MM.1S (cell line): Measurements from ENCODE around the gene CANT1.

Experiments
- DNase-seq: peaks from one replicate; pipeline ENCODE4 v3.0.0-alpha.2; 2015
- H2AFZ ChIP-seq: fragments of 300-600 bp; sonication (generic); 2 replicates; pipeline ENCODE4 v1.6.0; 2016; ENCODE audit warnings: antibody characterized with exemption, low read length
- H3F3A ChIP-seq: fragments of 300-600 bp; sonication (generic); 2 replicates; pipeline ENCODE4 v1.6.1; 2016; ENCODE audit warnings: mild to moderate bottlenecking, antibody characterized with exemption, low read length, moderate library complexity, mixed read lengths; ENCODE audit not compliant: insufficient read depth
- H3K27ac ChIP-seq: fragments of 300-600 bp; sonication (generic); 2 replicates; pipeline ENCODE4 v1.5.1; 2016; ENCODE audit warnings: mild to moderate bottlenecking, low read length
- H3K27me3 ChIP-seq: fragments of 300-600 bp; sonication (generic); replicated peaks from 2 replicates; pipeline ENCODE4 v1.6.0; 2016; ENCODE audit warnings: low read length; ENCODE audit not compliant: insufficient read depth
- H3K36me3 ChIP-seq: fragments of 300-600 bp; sonication (generic); replicated peaks from 2 replicates; pipeline ENCODE4 v1.6.1; 2016; ENCODE audit warnings: mild to moderate bottlenecking, low read length, mixed read lengths; ENCODE audit not compliant: insufficient read depth
- H3K4me1 ChIP-seq: fragments of 300-600 bp; sonication (generic); 2 replicates; pipeline ENCODE4 v1.6.1; 2016; ENCODE audit warnings: low read length, mixed read lengths
- H3K4me2 ChIP-seq: fragments of 300-600 bp; sonication (generic); 2 replicates; pipeline ENCODE4 v1.6.0; 2016; ENCODE audit warnings: low read depth, low read length
- H3K4me3 ChIP-seq: fragments of 300-600 bp; sonication (generic); 2 replicates; pipeline ENCODE4 v1.5.1; 2016; ENCODE audit warnings: low read length, mixed read lengths
- H3K79me2 ChIP-seq: fragments of 300-600 bp; sonication (generic); 2 replicates; pipeline ENCODE4 v1.6.1; 2016; ENCODE audit warnings: mixed run types, low read length, mixed read lengths
- H3K9ac ChIP-seq: fragments of 300-600 bp; sonication (generic); 2 replicates; pipeline ENCODE4 v1.6.1; 2016; ENCODE audit warnings: low read length, mixed read lengths
- H3K9me2 ChIP-seq: fragments of 300-600 bp; sonication (generic); replicated peaks from 2 replicates; pipeline ENCODE4 v1.6.1; 2016; ENCODE audit warnings: mild to moderate bottlenecking, low read length, mixed read lengths; ENCODE audit not compliant: insufficient read depth
- H3K9me3 ChIP-seq: fragments of 300-600 bp; sonication (generic); replicated peaks from 2 replicates; pipeline ENCODE4 v1.6.1; 2016; ENCODE audit warnings: mild to moderate bottlenecking, low read length, mixed read lengths; ENCODE audit not compliant: insufficient read depth
- H4K20me1 ChIP-seq: fragments of 300-600 bp; sonication (generic); 2 replicates; pipeline ENCODE4 v1.6.1; 2016; ENCODE audit warnings: mild to moderate bottlenecking, low read length, moderate library complexity, mixed read lengths; ENCODE audit not compliant: insufficient read depth
- CTCF ChIP-seq: fragments of 300-600 bp; sonication (generic); IDR thresholded peaks from 2 replicates; pipeline ENCODE4 v1.5.1; 2016; ENCODE audit warnings: antibody characterized with exemption, low read length, mixed read lengths
- EZH2 ChIP-seq: fragments of 300-600 bp; sonication (generic); optimal IDR thresholded peaks from 2 replicates; pipeline ENCODE3; 2017; ENCODE audit warnings: low read depth, mild to moderate bottlenecking, antibody characterized with exemption, low read length, mixed read lengths
- EZH2phosphoT487 ChIP-seq: fragments of 300-600 bp; sonication (generic); IDR thresholded peaks from 2 replicates; pipeline ENCODE4 v1.6.1; 2018; ENCODE audit warnings: antibody characterized with exemption, low read length

Gene CANT1

DNA sequence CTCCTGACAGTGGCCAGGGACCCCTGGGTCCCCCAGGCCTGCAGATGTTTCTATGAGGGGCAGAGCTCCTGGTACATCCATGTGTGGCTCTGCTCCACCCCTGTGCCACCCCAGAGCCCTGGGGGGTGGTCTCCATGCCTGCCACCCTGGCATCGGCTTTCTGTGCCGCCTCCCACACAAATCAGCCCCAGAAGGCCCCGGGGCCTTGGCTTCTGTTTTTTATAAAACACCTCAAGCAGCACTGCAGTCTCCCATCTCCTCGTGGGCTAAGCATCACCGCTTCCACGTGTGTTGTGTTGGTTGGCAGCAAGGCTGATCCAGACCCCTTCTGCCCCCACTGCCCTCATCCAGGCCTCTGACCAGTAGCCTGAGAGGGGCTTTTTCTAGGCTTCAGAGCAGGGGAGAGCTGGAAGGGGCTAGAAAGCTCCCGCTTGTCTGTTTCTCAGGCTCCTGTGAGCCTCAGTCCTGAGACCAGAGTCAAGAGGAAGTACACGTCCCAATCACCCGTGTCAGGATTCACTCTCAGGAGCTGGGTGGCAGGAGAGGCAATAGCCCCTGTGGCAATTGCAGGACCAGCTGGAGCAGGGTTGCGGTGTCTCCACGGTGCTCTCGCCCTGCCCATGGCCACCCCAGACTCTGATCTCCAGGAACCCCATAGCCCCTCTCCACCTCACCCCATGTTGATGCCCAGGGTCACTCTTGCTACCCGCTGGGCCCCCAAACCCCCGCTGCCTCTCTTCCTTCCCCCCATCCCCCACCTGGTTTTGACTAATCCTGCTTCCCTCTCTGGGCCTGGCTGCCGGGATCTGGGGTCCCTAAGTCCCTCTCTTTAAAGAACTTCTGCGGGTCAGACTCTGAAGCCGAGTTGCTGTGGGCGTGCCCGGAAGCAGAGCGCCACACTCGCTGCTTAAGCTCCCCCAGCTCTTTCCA, 39.5 kb upstream of the CANT1 start:
- Histone ChIP-seq H3K9me2 (no peaks in the 10 kb centered on the region), H3K27me3 (peaks cover 97% of the 10 kb centered on the region), H3K4me2 (peak overlapping the region; percentile 23), H3F3A (no peaks in the 10 kb centered on the region), H3K9ac (no peak overlapping the region), H3K9me3 (no peaks in the 10 kb centered on the region), H3K4me1 (no peaks in the 10 kb centered on the region), H3K27ac (no peak overlapping the region), H2AFZ (0 out of 2 replicates have a peak overlapping the region, but pooled peaks have one; percentile 49), H3K36me3 (no peaks in the 10 kb centered on the region), H4K20me1 (no peaks in the 10 kb centered on the region), H3K4me3 (no peak overlapping the region), H3K79me2 (no peaks in the 10 kb centered on the region)
- TF ChIP-seq EZH2 (no peak), CTCF (no peak), EZH2phosphoT487 (no peak)
- no peak for DNase-seq

DNA sequence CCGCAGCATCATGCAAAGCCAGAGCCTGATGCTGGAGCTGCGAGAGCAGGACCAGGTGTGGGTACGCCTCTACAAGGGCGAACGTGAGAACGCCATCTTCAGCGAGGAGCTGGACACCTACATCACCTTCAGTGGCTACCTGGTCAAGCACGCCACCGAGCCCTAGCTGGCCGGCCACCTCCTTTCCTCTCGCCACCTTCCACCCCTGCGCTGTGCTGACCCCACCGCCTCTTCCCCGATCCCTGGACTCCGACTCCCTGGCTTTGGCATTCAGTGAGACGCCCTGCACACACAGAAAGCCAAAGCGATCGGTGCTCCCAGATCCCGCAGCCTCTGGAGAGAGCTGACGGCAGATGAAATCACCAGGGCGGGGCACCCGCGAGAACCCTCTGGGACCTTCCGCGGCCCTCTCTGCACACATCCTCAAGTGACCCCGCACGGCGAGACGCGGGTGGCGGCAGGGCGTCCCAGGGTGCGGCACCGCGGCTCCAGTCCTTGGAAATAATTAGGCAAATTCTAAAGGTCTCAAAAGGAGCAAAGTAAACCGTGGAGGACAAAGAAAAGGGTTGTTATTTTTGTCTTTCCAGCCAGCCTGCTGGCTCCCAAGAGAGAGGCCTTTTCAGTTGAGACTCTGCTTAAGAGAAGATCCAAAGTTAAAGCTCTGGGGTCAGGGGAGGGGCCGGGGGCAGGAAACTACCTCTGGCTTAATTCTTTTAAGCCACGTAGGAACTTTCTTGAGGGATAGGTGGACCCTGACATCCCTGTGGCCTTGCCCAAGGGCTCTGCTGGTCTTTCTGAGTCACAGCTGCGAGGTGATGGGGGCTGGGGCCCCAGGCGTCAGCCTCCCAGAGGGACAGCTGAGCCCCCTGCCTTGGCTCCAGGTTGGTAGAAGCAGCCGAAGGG, 38.6 kb upstream of the CANT1 start:
- Histone ChIP-seq H3K27me3 (peaks cover 96% of the 10 kb centered on the region), H4K20me1 (no peaks in the 10 kb centered on the region), H3K4me2 (no peak overlapping the region), H3K9ac (no peak overlapping the region), H3K4me1 (no peaks in the 10 kb centered on the region), H3K4me3 (no peak overlapping the region), H2AFZ (no peak overlapping the region), H3K27ac (no peak overlapping the region), H3K36me3 (no peaks in the 10 kb centered on the region), H3F3A (no peaks in the 10 kb centered on the region), H3K9me2 (no peaks in the 10 kb centered on the region), H3K79me2 (no peaks in the 10 kb centered on the region), H3K9me3 (no peaks in the 10 kb centered on the region)
- TF ChIP-seq EZH2 (no peak), EZH2phosphoT487 (no peak), CTCF (no peak)
- DNase-seq, result no peak

DNA sequence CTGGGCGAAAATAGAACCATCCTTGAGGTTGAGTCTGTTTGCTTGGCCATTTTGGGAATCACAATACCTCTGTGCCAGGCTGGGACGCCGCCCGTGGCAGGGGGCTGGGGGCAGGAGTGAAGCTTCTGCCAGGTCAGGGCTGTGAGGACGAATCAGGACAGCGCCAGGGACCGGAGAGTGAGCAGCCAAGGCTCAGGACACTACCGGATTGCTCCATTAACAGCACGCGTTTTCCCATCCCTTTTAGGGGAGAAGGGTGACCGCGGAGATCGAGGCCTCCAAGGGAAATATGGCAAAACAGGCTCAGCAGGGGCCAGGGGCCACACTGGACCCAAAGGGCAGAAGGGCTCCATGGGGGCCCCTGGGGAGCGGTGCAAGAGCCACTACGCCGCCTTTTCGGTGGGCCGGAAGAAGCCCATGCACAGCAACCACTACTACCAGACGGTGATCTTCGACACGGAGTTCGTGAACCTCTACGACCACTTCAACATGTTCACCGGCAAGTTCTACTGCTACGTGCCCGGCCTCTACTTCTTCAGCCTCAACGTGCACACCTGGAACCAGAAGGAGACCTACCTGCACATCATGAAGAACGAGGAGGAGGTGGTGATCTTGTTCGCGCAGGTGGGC, 37.8 kb upstream of the CANT1 start:
- Histone ChIP-seq H3K9me2 (no peaks in the 10 kb centered on the region), H3K4me3 (no peak overlapping the region), H3K4me2 (no peak overlapping the region), H3F3A (no peaks in the 10 kb centered on the region), H2AFZ (no peak overlapping the region), H4K20me1 (no peaks in the 10 kb centered on the region), H3K4me1 (no peaks in the 10 kb centered on the region), H3K27ac (no peak overlapping the region), H3K9me3 (no peaks in the 10 kb centered on the region), H3K27me3 (peaks cover 95% of the 10 kb centered on the region), H3K9ac (no peak overlapping the region), H3K36me3 (no peaks in the 10 kb centered on the region), H3K79me2 (no peaks in the 10 kb centered on the region)
- no peak for DNase-seq
- TF ChIP-seq CTCF, result no peak
- peak; percentile 11; the same call in 1 of the 2 replicates for TF ChIP-seq EZH2phosphoT487
